ENCODE data around the gene SPPL2B.

The SPPL2B gene

GRCh38 chr19:2339644-2340310 lies 11.3 kb downstream of the SPPL2B start:
- no peaks in the 10 kb centered on the region for H3K27me3 ChIP-seq
- no peak for TF ChIP-seq CTCF (IDR thresholded peaks at IDR 0.05)
- no peak overlapping the region for H3K4me3 ChIP-seq (ENCODE audit: low read depth in 1 of 2, low read length in 1 of 2)

GRCh38 chr19:2340496-2341243 lies 12.2 kb downstream of the SPPL2B start:
- TF ChIP-seq CTCF (IDR thresholded peaks at IDR 0.05) = no peak
- no peak overlapping the region for H3K27ac ChIP-seq
- H3K36me3 ChIP-seq = peaks cover 58% of the 10 kb centered on the region
- no peaks in the 10 kb centered on the region for H3K27me3 ChIP-seq
- no peaks in the 10 kb centered on the region for H3K9me3 ChIP-seq
- H3K4me3 ChIP-seq (ENCODE audit: low read depth in 1 of 2, low read length in 1 of 2) = no peak overlapping the region
- H3K4me1 ChIP-seq (ENCODE audit: control insufficient read depth in 1 of 2, insufficient read depth in 1 of 2, low read depth in 1 of 2, low read length in 1 of 2) = no peaks in the 10 kb centered on the region

More at GRCh38 chr19:2339644-2340310, 11.3 kb downstream of the SPPL2B start:
- H3K27ac ChIP-seq = no peak overlapping the region
- peaks cover 53% of the 10 kb centered on the region for H3K36me3 ChIP-seq
- no peaks in the 10 kb centered on the region for H3K9me3 ChIP-seq
- H3K4me1 ChIP-seq (ENCODE audit: control insufficient read depth in 1 of 2, insufficient read depth in 1 of 2, low read depth in 1 of 2, low read length in 1 of 2) = no peaks in the 10 kb centered on the region

- Histone ChIP-seq H3K4me3 (ENCODE audit: low read depth in 1 of 2, low read length in 1 of 2) (no peak overlapping the region), H3K4me1 (ENCODE audit: control insufficient read depth in 1 of 2, insufficient read depth in 1 of 2, low read depth in 1 of 2, low read length in 1 of 2) (no peaks in the 10 kb centered on the region), H3K36me3 (peaks cover 63% of the 10 kb centered on the region), H3K9me3 (no peaks in the 10 kb centered on the region), H3K27ac (no peak overlapping the region), H3K27me3 (no peaks in the 10 kb centered on the region)
- TF ChIP-seq CTCF (IDR thresholded peaks at IDR 0.05) = no peak
These were observed 12.8 kb downstream of the SPPL2B start for GRCh38 chr19:2341244-2341751.

GRCh38 chr19:2341982-2342381 lies 13.5 kb downstream of the SPPL2B start:
- Histone ChIP-seq H3K4me1 (ENCODE audit: control insufficient read depth in 1 of 2, insufficient read depth in 1 of 2, low read depth in 1 of 2, low read length in 1 of 2) (no peaks in the 10 kb centered on the region), H3K4me3 (ENCODE audit: low read depth in 1 of 2, low read length in 1 of 2) (no peak overlapping the region), H3K36me3 (peaks cover 68% of the 10 kb centered on the region), H3K27me3 (no peaks in the 10 kb centered on the region), H3K9me3 (no peaks in the 10 kb centered on the region), H3K27ac (no peak overlapping the region)
- TF ChIP-seq CTCF (IDR thresholded peaks at IDR 0.05) = no peak

GRCh38 chr19:2342656-2343288 lies 14.3 kb downstream of the SPPL2B start:
- H3K4me1 ChIP-seq (ENCODE audit: control insufficient read depth in 1 of 2, insufficient read depth in 1 of 2, low read depth in 1 of 2, low read length in 1 of 2) = no peaks in the 10 kb centered on the region
- peaks cover 67% of the 10 kb centered on the region for H3K36me3 ChIP-seq

More at GRCh38 chr19:2342656-2343288, 14.3 kb downstream of the SPPL2B start:
- Histone ChIP-seq H3K27ac (no peak overlapping the region), H3K4me3 (ENCODE audit: low read depth in 1 of 2, low read length in 1 of 2) (no peak overlapping the region), H3K9me3 (no peaks in the 10 kb centered on the region), H3K27me3 (no peaks in the 10 kb centered on the region)
- TF ChIP-seq CTCF (IDR thresholded peaks at IDR 0.05) = no peak
